Fibroblast of lung (primary cell): Measurements from ENCODE around the gene SPSB1.

Experiments used
- EZH2 ChIP-seq: IDR thresholded peaks from 2 replicates; pipeline ENCODE4 v1.5.1; 2012; ENCODE audit warnings: low read length, control low read depth, mild to moderate bottlenecking; ENCODE audit errors: missing control alignments
- TF ChIP-seq, protein P1 (sequence below), 2 donors: IDR thresholded peaks in 1 of 2; conservative IDR thresholded peaks in 1 of 2; 1 replicate in 1 of 2; 2 replicates in 1 of 2; pipeline ENCODE4 v1.5.1; 2011 to 2012; ENCODE audit warnings: low read length in 2 of 2, control low read depth in 1 of 2, inconsistent platforms in 1 of 2, low read depth in 1 of 2, mild to moderate bottlenecking in 1 of 2

DNA sequence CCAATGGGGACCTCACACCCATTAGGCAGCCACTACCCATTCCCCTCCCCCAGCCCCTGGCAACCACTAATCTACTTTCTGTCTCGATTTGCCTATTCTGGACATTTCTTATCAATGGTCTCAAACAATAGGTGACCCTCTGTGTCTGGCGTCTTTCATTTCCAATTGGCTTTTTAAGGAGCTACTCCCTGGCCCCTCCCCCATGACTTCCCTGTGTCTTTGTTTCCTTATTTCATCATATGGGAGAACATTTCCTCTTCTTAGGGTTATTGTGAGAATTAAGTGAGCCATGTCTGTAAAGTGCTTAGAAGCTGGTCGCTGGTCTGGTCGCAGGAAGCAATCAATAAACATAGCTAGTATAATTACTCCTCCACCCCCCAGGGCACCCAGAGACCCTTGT is 80.9 kb downstream of the SPSB1 start:
- TF ChIP-seq, protein P1, sequence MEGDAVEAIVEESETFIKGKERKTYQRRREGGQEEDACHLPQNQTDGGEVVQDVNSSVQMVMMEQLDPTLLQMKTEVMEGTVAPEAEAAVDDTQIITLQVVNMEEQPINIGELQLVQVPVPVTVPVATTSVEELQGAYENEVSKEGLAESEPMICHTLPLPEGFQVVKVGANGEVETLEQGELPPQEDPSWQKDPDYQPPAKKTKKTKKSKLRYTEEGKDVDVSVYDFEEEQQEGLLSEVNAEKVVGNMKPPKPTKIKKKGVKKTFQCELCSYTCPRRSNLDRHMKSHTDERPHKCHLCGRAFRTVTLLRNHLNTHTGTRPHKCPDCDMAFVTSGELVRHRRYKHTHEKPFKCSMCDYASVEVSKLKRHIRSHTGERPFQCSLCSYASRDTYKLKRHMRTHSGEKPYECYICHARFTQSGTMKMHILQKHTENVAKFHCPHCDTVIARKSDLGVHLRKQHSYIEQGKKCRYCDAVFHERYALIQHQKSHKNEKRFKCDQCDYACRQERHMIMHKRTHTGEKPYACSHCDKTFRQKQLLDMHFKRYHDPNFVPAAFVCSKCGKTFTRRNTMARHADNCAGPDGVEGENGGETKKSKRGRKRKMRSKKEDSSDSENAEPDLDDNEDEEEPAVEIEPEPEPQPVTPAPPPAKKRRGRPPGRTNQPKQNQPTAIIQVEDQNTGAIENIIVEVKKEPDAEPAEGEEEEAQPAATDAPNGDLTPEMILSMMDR (conservative IDR thresholded peaks at IDR 0.05 in 1 of 2, IDR thresholded peaks at IDR 0.05 in 1 of 2; ENCODE audit: low read depth in 1 of 2, low read length in 2 of 2), result no peak
- no peak for TF ChIP-seq EZH2
